H1 (cell line): Measurements from ENCODE around the gene VSIR. TPM values are rescaled to one million over a fixed set of nuclear protein-coding genes. Genes with fewer than 3 reads are reported as not detected.

Experiments
- BACH1 ChIP-seq: IDR thresholded peaks from 2 replicates; pipeline ENCODE4 v1.6.1; 2012; ENCODE audit warnings: low read length, improper control_type of control experiment
- CBX8 ChIP-seq: fragments of 300-800, 300-1000 bp; sonication (generic); IDR thresholded peaks from 2 replicates; pipeline ENCODE4 v1.7.1; 2016; ENCODE audit warnings: low read depth, low read length, borderline replicate concordance
- EZH2 ChIP-seq: fragments of 200-600 bp; sonication (generic); IDR thresholded peaks from 2 replicates; pipeline ENCODE4 v1.7.1; 2012; ENCODE audit warnings: low read depth, mild to moderate bottlenecking, moderate library complexity, low read length, inconsistent platforms; ENCODE audit not compliant: severe bottlenecking
- GABPA ChIP-seq: IDR thresholded peaks from 2 replicates; pipeline ENCODE4 v1.6.1; 2011; ENCODE audit warnings: mild to moderate bottlenecking, low read length, moderate library complexity, borderline replicate concordance; ENCODE audit not compliant: insufficient read depth
- JUND ChIP-seq: IDR thresholded peaks from 2 replicates; pipeline ENCODE4 v1.6.1; 2011; ENCODE audit warnings: mild to moderate bottlenecking, improper control_type of control experiment, low read length
- MAFK ChIP-seq: IDR thresholded peaks from 2 replicates; pipeline ENCODE4 v1.6.1; 2012; ENCODE audit warnings: low read depth, mild to moderate bottlenecking, improper control_type of control experiment, low read length
- RNF2 ChIP-seq: fragments of 200-900, 300-1000 bp; sonication (generic); IDR thresholded peaks from 2 replicates; pipeline ENCODE4 v1.7.1; 2016; ENCODE audit warnings: borderline replicate concordance, low read depth, mild to moderate bottlenecking, antibody characterized with exemption, low read length; ENCODE audit not compliant: poor library complexity, severe bottlenecking; ENCODE audit errors: missing control alignments
- SIN3A ChIP-seq, 2 experiments: IDR thresholded peaks in 1 of 2; conservative IDR thresholded peaks in 1 of 2; 2 replicates each; pipeline ENCODE4 v1.6.1; 2011 to 2012; ENCODE audit warnings: low read length in 2 of 2, improper control_type of control experiment in 1 of 2, low read depth in 1 of 2, mild to moderate bottlenecking in 1 of 2
- YY1 ChIP-seq: IDR thresholded peaks from 2 replicates; pipeline ENCODE4 v1.6.1; 2011; ENCODE audit warnings: low read depth, mild to moderate bottlenecking, low read length
- polyA plus RNA-seq, 7 experiments: library from polyadenylated mRNA; depleted of rRNA in 3 of 7; stranded (reverse) in 5 of 7; unstranded in 2 of 7; fragments of >200 nt in 5 of 7; fragments of 200-250 nt in 2 of 7; gene quantifications; 1 replicate in 5 of 7; 2 replicates in 1 of 7; 4 replicates in 1 of 7; pipeline versions ENCODE4 v1.2.1 to v1.2.3, GENCODE V29; 2011 to 2013; ENCODE audit warnings: missing spikeins in 2 of 7, mixed read lengths in 2 of 7
- total RNA-seq: library from RNA; stranded (reverse); fragmentation: NEBNext Ultra II Directional; extraction: Animal tissue kit (Norgen Biotek cat#: 25700); gene quantifications from 2 replicates; pipeline ENCODE4 v1.2.1, GENCODE V29; 2021

Gene VSIR
- total and polyA plus RNA-seq, 2 of the 8 experiments (the other 6 are each of a cell fraction or from before 2014, with no cell fraction given) = 0.33 TPM; not detected in 1

- TF ChIP-seq BACH1 (no peak), EZH2 (no peak), MAFK (no peak), YY1 (no peak), RNF2 (no peak), CBX8 (no peak), JUND (no peak), SIN3A (conservative IDR thresholded peaks at IDR 0.05 in 1 of 2, IDR thresholded peaks at IDR 0.05 in 1 of 2; ENCODE audit: low read depth in 1 of 2, low read length in 2 of 2) (no peak), GABPA (no peak)
Observed at GRCh38 chr10:71763352-71764127, 9.8 kb downstream of the VSIR start (continued).
